Stimulated activated CD8-positive, alpha-beta memory T cell treated with anti-CD3 and anti-CD28 coated beads, Interleukin-2, amount 100 ng/mL, for 48 hours (primary cell): ENCODE results near the gene PBOV1.

Experiments
- DNase-seq, 2 donors: peaks; one replicate each; pipeline ENCODE4 v3.0.0-alpha.2; 2020; ENCODE audit warnings: low read depth in 2 of 2

Gene PBOV1

DNA sequence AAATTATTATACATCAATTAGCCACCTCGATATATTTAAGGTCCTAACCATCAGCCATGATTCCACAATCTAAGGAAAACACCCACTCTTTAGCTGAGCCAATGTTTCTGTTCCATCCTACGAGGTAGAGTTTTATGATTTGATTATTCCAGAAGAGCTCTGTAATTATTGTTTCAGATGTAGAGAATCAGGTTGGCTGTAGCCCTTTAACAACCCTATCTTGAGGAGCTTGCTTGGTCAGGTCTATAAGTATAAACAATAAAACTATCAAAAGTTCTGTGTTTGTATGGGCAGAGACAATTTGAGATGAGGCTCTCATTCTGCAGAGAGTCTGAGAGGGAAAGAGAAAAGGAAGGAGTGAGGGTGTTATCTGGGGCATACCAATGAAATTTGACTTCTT is at the start of gene PBOV1:
Gene PBOV1 (minus strand): TSS at position 43 of the 400 bp plus-strand sequence. CDS start 96 bp downstream, outside the sequence.
- DNase-seq: no peak

DNA sequence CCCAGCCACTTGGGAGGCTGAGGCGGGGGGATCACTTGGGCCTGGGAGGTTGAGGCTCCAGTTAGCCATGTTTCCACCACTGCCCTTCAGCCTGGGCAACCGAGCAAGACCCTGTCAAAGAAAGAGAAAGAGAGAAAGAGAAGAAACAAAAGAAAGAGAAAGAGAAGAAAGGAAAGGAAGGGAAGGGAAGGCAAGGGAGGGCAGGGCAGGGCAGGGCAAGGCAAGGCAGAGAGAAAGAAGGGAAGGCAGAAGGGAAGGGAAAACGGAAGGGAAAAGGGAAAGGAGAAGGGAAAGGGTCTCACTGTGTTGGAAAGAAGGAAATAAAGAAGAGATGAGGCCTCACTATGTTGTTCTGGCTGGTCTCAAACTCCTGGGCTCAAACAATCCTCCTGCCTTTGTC is 47.8 kb upstream of the PBOV1 start:
- no peak for DNase-seq

DNA sequence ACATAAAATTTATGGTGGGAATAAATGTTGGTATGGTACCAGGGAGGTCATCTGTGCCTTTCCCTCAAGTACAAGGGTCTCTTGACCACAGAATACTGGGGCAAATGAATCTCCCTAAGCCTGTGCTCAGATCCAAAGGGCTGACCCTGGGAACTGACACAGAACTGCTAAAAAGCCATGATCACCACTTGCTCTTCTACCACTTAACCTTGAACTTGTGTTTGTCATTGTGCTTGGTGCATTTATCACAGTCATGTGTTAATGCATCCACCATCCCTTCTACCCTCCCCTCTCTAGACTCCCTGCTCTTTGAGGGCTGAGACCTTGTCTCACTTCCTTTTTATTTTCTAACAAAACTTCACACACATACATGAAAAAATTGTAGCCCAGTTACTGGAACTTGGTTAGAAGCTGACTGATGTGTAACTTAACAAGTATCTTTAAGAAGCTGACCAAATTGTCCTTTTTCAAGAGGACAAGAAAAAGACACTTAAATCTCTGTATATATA is 46.1 kb upstream of the PBOV1 start:
- no peak for DNase-seq

DNA sequence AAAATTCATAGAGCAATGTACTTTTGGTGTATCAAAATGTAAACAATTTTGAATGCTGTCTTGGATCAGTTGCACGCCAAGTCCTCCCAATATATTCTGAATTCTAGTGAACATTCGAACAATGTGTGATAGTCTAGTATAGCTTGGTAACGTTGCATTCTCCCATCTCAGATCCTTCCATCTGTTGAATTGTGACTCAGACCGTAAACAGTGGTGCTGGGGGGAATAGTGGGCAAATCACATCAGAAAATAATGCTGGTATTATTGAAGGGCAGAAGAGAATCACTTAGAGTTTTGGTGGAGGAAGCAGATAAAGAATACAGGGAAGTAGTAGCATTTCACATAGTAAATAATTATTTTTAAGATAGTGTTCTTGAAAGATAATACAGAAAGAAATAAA is 45.7 kb upstream of the PBOV1 start:
- no peak for DNase-seq

DNA sequence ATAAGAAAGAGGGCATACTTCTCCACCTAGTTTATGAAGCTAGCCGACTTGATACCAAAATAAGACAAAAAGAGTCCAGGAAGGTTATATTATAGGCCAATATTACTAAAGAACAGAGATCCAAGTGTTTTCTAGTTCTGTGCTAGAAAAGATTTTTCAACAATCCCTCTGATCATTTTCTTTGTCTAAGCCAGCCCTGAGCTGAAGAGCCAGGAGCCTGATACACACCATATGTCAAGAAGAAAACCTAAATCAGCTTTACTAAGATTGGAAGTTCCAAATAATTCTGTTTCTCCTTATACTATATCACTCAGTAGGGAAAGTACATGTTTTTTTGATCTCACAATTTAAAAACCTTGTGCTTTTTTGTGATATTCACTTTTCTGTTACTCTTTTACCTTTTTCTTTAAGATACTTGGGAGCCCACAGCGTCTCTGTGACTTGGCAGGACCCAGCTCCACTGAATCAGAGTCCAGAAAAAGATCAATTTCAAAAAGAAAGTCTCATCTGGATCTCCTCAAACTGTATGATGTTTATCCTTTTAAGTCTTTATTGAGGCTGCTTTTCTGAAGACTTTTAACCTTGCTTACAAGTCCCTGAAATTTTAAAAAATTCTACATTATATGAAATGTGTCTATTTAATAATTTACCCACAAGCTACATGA is 43.0 kb upstream of the PBOV1 start:
- DNase-seq: no peak

DNA sequence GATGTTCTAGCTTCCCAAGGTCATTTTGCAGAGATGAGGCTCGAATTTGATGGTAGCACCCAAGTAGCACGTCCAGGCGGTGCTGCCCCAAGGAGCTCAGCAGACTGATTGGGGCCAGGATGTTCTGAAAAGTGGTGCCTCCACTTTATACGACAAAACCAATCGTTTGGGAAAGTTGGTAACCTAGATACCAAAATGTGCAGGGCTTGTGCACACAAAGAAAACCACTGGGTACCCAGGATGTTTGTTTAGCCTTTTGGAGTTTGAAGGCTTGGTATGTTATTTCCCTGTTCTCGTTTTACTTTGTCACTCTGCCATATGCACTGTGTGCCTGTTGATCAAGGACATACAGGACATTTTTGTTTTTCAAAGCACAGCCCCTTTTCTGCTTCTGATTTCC is 40.7 kb upstream of the PBOV1 start:
- DNase-seq: no peak

DNA sequence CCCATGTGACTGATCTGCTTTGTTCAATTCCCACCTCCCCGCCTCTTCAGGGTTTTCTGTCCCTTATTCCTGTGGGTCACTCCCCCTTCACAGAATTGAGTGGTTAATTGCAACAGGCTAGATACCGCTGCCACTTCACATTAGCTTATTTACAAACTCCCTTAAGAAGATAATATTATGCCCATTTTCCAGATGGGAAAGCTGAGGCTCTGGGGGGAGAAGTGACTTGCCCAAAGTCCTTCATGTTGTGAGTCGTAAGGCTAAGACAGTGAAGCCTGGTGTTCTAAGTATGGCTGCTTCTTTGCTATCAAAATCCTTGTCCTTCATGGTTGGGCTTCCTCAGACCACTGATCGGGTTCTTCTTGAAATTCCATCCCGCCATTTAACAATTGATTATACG is 39.9 kb upstream of the PBOV1 start:
- no peak for DNase-seq

DNA sequence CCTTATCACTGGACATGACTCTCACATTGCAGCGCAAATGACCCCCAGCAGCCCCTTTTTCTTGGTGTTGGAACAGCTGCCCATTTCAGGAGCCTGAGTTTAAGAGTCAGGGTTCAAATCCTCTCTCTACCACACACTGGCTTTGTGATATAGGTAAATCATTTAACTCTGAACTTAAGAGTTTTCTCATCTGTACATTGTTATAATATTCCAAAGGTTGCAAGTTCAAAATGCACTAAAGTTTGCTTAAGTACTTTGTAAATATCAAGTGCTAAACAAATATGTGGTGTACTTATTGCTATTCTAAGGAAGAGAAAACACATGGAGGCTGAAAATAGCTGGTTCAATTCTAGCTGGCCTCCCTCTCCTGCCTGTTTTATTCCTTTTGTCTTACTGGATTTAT is 39.3 kb upstream of the PBOV1 start:
- no peak for DNase-seq

DNA sequence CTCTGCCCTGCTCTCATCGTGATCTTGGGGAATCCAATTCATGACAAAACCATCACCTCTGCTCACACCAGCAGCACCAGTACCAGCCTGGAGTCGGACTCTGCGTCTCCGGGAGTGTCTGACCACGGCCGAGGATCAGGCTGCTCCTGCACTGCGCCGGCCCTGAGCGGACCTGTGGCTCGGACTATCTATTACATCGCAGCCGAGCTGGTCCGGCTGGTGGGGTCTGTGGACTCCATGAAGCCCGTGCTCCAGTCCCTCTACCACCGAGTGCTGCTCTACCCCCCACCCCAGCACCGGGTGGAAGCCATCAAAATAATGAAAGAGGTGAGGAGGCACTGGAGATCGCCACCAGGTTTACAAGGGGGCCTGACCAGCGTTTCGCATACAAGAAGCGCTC is 37.2 kb upstream of the PBOV1 start:
- DNase-seq: no peak

DNA sequence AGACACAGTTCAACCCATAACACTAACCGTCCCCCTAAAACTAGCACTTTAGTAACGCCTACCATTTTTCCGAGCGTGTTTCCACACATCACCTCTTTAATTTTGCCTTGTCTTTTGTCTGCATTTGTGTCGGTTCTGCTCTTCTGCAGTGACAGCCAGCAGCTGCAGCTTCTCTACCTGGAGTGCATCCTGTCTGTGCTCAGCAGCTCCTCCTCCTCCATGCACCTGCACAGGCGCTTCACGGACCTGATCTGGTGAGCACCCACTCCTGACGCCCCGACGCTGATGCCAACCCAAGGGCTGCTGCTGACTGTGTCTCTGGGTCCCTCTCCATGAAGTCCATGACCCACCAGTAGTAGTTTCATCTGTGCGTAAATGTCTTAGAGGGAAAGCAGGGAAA is 35.4 kb upstream of the PBOV1 start:
- no peak for DNase-seq

DNA sequence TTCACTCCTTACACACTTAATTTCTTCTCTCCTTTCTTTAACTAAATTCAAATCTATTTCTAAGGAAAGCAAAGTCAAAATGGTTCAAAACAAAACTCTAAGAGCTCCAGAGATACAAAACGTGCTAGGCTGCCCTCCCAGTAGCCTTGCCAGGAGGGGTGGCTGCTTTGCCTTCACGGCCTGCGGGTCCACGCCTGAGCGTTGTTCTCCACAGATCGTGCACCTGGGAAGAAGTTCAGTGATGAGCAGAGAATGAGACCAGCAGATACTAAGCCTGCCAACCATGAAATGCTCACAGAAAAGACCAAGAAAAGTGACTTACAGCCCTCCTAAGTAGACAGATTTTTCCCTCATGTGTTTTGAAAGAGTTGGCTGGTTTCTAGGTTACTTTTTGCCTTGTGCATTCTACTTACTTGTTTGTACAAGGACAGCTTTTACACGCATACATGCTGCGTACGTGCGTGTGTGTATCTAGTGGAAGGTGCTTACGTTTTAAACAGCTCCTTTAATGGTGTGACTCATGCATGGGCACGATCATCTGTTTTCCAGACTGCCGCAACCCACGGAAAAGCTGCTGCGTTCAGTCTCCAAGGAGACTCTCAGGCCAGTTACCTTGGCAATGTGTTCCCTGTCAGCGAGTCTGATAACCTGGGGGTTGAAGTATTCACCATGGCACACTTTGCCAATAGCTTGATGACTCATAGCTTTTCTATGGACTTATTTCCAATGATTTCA is 32.4 kb upstream of the PBOV1 start:
- no peak for DNase-seq

DNA sequence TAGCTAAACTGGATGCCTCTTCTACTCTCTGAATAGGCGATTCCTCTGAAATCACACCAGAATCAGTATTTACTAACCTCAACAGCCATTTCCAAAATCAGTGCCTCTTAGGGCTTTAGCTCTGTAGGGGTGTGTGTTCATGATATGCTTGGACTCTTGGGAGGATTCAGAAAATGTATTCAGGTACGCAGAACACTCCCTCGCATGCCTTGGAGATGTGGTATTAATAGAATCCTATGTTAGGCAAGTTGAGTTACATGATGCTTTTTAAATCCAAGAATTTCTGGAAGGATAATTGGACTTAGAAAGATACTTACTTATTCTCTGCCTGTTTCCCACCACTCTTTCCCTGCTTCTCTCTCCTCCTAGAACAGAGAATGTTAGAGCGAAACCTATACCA is 31.8 kb upstream of the PBOV1 start:
- DNase-seq: no peak

DNA sequence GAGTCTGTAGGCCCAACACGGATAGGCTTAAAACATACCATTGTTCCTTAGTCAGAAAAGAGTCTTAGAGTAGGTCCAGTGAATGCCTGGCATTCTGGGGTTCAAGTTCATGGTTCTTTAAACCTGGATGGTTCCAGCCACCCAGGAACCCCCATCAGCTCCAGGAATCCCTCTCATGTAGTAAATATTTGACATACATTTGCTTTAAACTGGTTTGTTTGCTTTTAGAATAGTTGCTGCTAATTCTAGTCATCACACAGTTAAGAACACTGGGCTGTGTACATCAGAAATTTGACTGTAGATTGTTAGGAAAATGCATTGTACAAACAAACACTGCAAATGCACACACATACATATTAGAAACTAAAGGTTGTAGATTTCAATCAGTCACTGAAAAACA is 30.6 kb upstream of the PBOV1 start:
- DNase-seq: no peak

DNA sequence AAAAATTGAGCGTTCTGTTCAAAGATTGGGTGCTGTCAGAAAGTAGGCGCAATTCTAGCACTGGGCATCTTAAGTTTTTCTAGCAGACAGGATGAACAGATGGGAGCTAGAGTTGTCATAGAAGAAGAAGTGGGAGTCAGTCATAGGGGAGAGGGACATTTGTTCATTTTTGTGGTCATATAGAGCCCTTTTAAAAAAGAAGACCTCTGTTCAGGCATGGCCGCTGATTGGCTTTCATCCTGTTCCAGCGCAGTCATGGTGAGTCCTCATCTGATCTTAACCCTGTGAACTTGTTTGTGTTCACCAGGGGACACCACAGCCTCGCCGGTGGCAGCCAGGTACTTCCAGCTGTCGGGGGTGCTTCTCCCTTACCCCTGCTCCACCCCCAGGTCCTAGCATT is 29.7 kb upstream of the PBOV1 start:
- no peak for DNase-seq

DNA sequence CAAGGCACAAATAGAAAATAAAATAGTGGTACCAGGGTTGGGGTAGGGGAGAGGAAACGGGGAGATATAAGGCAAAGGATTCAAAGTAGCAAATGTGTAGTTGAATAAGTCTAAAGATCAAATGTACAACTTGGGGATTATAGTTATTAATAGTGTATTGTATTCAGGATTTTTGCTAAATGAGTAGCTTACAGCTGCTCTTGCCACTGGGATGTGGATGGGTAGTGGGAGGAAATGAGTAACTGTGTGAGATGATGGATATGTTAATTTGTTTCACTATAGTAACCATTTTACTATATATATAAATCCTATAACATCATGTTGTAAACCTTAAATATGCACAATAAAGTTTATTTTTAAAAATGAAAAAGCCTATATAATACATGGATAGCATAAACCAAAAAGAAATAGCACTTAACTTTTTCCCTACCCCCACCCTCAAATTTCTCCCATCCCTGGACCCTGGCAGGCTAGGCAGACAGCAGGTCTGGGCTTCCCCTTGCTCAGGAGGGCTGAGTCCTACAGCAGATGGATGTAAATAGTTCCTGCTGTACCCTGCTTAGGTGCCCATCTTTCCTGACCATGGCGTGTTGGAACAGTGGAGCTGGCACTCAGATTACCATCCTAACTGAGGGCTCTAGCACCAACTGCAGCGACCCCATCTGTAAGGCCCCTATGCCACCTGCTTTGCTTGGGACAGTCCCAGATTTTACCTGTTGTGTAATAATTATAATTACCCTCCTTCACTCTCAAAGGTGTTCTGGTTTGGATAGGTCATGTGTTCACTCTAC is 28.6 kb upstream of the PBOV1 start:
- no peak for DNase-seq

DNA sequence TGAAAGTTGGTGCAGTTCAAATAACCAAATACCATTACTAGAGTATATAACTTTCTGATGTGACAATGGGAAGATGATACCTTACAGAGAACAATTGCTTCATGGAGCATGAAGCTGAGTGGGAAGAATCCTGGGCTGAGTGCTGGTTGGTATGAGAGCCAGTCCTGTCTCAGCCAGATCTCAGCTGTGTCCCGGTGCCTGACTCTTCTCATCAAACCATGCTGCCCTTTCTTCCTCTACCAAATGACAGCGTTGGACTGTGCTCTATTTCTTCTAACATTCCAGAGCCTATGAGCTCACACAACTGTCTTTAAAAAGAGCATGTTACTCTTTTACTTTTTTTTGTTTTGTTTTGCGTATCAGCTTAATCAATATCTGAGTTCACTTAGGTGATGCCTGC is 27.5 kb upstream of the PBOV1 start:
- DNase-seq: no peak

DNA sequence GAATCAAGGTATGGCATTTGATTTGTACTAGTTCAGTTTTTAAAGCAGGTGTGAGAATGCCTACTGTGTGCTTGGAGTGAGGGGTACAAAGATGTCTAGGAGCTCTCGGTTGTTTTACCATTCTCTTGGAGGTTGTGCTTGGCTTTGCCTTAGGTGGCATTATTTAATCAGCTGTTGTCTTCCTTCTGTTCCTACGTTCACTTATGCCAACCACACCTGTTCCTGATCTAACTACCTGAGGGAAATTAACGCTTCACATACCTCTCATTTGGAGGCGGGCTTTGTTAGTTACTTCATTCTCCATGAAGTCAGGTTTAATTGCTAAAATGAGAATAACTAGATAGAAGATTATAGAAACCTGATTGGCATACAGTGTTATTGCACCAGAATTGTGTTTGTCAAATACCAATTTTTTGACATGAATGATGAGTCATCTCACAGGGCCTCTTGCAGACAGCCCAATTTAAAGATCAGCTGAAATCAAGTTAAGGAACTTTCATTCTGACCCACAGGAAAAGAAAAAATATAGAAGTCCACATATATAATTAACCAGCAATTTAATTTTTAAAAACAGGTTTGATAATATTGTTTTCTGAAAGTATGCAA is 24.8 kb upstream of the PBOV1 start:
- DNase-seq: no peak

DNA sequence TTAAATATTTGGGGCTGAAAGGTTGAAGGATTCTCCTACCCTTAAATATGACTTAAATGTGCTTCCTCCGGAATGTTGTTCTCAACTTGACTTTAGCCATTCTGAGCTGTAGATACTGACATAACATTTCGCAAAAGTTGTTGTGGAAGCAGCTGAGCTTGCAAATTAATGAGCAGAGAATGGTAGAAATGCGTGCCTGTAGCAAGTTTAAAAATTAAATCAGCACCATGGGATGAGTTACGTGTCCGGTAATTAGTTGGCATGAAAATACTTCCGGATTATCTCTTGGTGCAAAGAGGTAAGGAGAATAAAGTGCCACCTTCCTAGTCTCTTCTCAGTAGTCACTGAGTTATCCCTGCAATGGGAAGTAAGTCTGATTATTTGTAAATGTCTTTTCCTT is 23.6 kb upstream of the PBOV1 start:
- DNase-seq: no peak

DNA sequence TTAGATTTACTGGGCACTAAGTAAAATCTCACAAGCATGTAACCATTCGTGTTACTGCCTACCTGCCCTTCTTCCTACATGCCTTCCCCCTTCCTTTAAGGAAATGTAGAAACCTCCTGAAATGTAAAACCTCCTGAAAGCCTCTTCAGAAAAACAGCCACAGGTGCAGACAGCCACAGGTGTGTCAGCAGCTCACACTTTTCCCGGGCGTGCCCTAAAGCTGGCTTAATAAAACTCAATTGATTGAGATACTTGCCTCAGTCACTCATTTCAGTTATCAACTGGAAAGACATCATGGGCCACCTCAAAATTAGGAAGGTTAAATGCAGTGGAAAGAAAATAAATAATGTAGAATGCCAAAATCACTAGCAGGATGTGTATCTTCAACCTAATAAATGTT is 23.1 kb upstream of the PBOV1 start:
- no peak for DNase-seq

DNA sequence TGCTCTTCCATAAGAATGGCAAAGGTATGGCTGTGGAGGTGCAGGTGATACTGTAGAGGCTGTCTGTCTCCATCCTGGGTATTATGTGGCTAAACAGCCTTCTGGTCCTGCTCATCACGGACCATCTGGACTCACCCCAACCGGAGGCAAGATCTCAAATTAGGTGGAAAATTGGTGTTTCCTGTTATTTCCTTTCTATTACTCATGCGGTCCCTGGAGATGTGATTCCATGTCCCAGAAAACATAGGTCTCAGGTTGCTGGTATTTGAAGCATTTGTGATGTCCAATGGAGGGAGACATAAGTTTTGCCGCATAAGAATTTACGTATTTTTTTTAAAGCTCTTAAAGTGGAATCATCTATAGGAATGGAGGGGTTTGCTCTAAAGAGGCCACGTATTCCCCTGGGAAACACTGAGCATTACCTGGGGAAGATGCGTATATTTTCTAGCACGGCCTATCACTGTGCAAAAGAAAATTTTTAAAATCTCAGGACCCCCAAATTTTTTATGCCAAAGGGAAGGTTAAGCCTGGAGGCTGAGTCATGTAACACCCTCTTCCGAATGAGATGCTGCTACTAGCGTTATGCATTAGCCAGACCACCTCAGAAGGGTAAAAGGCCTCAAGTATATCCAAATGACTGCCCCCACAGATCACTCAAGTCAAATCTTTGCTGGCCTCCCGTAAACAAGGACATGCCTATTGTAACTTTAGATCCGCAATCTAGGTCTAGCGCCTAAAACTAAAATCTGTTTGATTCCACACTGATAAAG is 22.4 kb upstream of the PBOV1 start:
- DNase-seq: no peak

DNA sequence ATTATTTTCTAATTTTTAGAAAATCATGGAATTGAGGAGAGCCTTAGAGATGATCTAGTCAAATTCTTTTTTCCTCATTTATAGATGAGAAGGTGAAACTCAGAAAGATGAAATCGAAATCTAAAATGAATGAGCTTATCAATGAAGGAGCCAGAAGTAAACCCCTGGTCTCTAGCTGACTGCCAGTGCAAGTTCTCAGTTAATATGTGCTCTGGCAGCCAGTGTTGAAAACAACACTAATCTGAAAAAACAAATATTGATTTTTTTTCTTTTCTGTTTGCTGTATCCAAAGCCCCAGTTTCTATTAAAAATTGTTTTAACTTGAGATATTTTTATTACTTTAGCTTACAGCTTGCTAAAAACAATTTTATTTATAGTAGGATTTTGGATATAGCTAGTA is 21.5 kb upstream of the PBOV1 start:
- no peak for DNase-seq

DNA sequence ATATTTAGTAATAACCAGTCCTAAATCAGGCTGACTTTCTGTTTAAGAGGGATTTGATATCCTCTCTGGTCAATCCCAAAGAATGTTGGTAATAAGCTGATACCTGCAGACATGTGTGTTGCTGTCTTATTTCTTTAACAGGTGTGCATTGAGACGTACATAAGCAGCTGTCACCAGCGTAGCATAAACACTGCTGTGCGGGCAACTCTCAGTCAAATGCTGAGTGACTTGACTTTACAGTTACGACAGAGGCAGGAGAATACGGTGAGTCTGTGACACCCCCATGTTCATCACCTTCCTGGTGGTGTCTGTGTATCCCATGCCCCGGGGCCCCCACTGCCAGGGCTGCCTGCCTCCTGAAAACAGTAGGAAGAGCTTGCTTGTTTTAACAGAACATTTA is 20.1 kb upstream of the PBOV1 start:
- DNase-seq: no peak
